WERI-Rb-1 (cell line): Measurements from ENCODE around the gene TRIM9.

Experiments
- DNase-seq: peaks from one replicate; pipeline ENCODE4 v3.0.0-alpha.2; 2020
- H3K27ac ChIP-seq: fragments of 250-450 bp; sonication (Bioruptor Pico); 2 replicates; pipeline ENCODE4 v1.5.1; 2020; ENCODE audit warnings: mild to moderate bottlenecking, moderate library complexity
- H3K27me3 ChIP-seq: fragments of 250-450 bp; sonication (Bioruptor Pico); 2 replicates; pipeline ENCODE4 v1.5.1; 2021; ENCODE audit warnings: mild to moderate bottlenecking, low read depth, moderate library complexity; ENCODE audit not compliant: insufficient read depth, severe bottlenecking
- H3K36me3 ChIP-seq: fragments of 250-450 bp; sonication (Bioruptor Pico); 2 replicates; pipeline ENCODE4 v1.5.1; 2020; ENCODE audit warnings: mild to moderate bottlenecking, moderate library complexity
- H3K4me3 ChIP-seq: 2 replicates; pipeline ENCODE4 v1.5.1; 2011; ENCODE audit warnings: low read depth, mild to moderate bottlenecking, control low read depth, low read length
- H3K9me3 ChIP-seq: fragments of 250-450 bp; sonication (Bioruptor Pico); 2 replicates; pipeline ENCODE4 v1.5.1; 2021; ENCODE audit warnings: mild to moderate bottlenecking, moderate library complexity; ENCODE audit not compliant: severe bottlenecking
- CTCF ChIP-seq: IDR thresholded peaks from 2 replicates; pipeline ENCODE4 v1.5.1; 2011; ENCODE audit warnings: low read depth, mild to moderate bottlenecking, control low read depth, inconsistent platforms, low read length

Gene TRIM9

GRCh38 chr14:51028851-51029754 is 65.8 kb downstream of the TRIM9 start:
- TF ChIP-seq CTCF: no peak
- Histone ChIP-seq H3K27me3 (no peaks in the 10 kb centered on the region), H3K4me3 (no peak overlapping the region), H3K9me3 (no peaks in the 10 kb centered on the region), H3K27ac (no peak overlapping the region), H3K36me3 (no peaks in the 10 kb centered on the region)
- no peak for DNase-seq

- DNase-seq: no peak
- Histone ChIP-seq H3K27ac (no peak overlapping the region), H3K36me3 (no peaks in the 10 kb centered on the region), H3K4me3 (no peak overlapping the region), H3K27me3 (no peaks in the 10 kb centered on the region), H3K9me3 (no peaks in the 10 kb centered on the region)
- no peak for TF ChIP-seq CTCF
Measured at GRCh38 chr14:51028361-51028760, 66.5 kb downstream of the TRIM9 start.

GRCh38 chr14:51024377-51024776 is 70.5 kb downstream of the TRIM9 start:
- DNase-seq: no peak
- Histone ChIP-seq H3K27me3 (no peaks in the 10 kb centered on the region), H3K4me3 (no peak overlapping the region), H3K9me3 (no peaks in the 10 kb centered on the region), H3K36me3 (peaks cover 4% of the 10 kb centered on the region; the same call in 1 of the 2 replicates), H3K27ac (no peak overlapping the region)
- TF ChIP-seq CTCF: no peak

GRCh38 chr14:51023964-51024363 is 70.9 kb downstream of the TRIM9 start:
- Histone ChIP-seq H3K27me3 (no peaks in the 10 kb centered on the region), H3K9me3 (no peaks in the 10 kb centered on the region), H3K27ac (no peak overlapping the region), H3K36me3 (peaks cover 4% of the 10 kb centered on the region; the same call in 1 of the 2 replicates), H3K4me3 (no peak overlapping the region)
- TF ChIP-seq CTCF: no peak
- no peak for DNase-seq

- Histone ChIP-seq H3K36me3 (peaks cover 4% of the 10 kb centered on the region; the same call in 1 of the 2 replicates), H3K4me3 (no peak overlapping the region), H3K27ac (no peak overlapping the region), H3K9me3 (no peaks in the 10 kb centered on the region), H3K27me3 (no peaks in the 10 kb centered on the region)
- DNase-seq: no peak
- TF ChIP-seq CTCF: no peak
Measured at GRCh38 chr14:51022769-51023168, 72.1 kb downstream of the TRIM9 start.
